Measurements from ENCODE around the gene HCN3.
A peak's percentile ranks its signal among the peaks of the same experiment; 100 is the strongest.

Gene HCN3

DNA sequence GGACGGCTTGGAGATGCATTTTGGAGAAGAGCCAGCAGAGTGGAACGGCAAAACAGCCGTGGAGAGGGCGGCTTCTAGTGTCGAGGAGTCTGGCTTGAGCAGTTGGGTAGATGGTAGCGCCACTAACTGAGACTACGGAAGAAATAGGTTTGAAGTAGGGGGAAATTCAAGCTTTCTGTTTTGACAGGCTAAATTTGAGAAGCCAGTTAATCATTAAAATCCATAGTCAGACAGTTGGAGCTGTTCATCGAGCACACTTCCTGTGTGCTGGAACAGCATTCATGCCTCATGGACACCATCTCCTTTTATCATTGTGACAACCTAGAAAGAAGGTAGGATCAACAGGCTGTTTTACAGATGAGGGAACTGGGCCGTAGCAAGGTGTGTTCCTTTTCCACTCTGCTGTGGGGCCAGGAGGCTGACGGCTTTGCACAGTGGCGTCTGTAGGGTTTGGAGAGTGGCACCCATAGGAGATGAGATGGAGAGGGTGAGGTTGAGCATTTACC is 27.3 kb downstream of the HCN3 start:
- TF ChIP-seq, protein P1, sequence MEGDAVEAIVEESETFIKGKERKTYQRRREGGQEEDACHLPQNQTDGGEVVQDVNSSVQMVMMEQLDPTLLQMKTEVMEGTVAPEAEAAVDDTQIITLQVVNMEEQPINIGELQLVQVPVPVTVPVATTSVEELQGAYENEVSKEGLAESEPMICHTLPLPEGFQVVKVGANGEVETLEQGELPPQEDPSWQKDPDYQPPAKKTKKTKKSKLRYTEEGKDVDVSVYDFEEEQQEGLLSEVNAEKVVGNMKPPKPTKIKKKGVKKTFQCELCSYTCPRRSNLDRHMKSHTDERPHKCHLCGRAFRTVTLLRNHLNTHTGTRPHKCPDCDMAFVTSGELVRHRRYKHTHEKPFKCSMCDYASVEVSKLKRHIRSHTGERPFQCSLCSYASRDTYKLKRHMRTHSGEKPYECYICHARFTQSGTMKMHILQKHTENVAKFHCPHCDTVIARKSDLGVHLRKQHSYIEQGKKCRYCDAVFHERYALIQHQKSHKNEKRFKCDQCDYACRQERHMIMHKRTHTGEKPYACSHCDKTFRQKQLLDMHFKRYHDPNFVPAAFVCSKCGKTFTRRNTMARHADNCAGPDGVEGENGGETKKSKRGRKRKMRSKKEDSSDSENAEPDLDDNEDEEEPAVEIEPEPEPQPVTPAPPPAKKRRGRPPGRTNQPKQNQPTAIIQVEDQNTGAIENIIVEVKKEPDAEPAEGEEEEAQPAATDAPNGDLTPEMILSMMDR (IDR thresholded peaks at IDR 0.05; ENCODE audit: low read depth, low read length, missing control alignments) = no peak

DNA sequence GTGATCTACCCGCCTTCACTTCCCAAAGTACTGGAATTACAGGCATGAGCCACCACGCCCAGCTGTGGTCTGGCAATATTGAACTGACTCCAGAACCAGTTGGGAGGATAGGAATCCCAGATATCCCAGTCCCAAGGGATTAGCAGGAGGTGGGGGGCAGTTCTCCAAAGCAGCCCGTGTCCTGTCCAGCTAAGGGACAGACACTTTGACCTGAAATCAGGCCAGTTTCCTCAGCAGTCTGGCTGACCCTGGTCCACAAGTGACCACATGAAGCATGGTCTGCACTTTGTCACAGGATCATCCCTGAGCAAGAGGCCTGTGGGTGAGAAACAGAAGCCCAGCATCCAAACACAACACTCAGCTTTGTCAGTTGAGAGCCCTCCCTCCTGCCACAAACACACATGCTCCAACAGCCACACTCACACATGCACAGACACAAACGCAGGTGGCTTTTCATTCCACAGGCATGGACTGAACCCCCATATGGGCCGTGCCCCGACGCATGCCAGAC is 28.7 kb downstream of the HCN3 start:
- DNase-seq (ENCODE audit: low read depth) = no peak
- no peak overlapping the region for H3K4me3 ChIP-seq (ENCODE audit: low read depth, low read length)
- TF ChIP-seq, protein P1 (IDR thresholded peaks at IDR 0.05; ENCODE audit: low read depth, low read length, missing control alignments) = no peak

More for the DNA sequence above, 27.3 kb downstream of the HCN3 start:
- DNase-seq (ENCODE audit: low read depth) = no peak
- no peak overlapping the region for H3K4me3 ChIP-seq (ENCODE audit: low read depth, low read length)

DNA sequence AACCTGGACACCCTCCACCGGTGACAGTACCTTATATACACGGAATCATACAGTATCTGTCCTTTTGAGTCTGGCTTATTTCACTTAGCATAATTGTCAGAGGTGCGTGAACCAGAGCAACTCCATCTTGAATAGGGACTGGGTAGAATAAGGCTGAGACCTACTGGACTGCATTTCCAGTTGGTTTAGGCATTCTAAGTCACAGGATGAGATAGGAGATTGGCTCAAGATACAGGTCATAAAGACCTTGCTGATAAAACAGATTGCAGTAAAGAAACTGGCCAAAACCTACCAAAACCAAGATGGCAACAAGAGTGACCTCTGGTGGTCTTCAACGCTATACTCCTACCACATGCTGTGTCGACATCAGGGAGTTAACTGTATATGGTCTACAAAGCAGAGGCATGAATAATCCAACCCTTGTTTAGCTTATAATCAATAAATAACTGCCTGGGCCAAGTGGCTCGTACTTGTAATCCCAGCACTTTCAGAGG is 30.0 kb downstream of the HCN3 start:
- TF ChIP-seq, protein P1 (IDR thresholded peaks at IDR 0.05; ENCODE audit: low read depth, low read length, missing control alignments) = peak; percentile 48
- no peak overlapping the region for H3K4me3 ChIP-seq (ENCODE audit: low read depth, low read length)
- DNase-seq (ENCODE audit: low read depth) = no peak

DNA sequence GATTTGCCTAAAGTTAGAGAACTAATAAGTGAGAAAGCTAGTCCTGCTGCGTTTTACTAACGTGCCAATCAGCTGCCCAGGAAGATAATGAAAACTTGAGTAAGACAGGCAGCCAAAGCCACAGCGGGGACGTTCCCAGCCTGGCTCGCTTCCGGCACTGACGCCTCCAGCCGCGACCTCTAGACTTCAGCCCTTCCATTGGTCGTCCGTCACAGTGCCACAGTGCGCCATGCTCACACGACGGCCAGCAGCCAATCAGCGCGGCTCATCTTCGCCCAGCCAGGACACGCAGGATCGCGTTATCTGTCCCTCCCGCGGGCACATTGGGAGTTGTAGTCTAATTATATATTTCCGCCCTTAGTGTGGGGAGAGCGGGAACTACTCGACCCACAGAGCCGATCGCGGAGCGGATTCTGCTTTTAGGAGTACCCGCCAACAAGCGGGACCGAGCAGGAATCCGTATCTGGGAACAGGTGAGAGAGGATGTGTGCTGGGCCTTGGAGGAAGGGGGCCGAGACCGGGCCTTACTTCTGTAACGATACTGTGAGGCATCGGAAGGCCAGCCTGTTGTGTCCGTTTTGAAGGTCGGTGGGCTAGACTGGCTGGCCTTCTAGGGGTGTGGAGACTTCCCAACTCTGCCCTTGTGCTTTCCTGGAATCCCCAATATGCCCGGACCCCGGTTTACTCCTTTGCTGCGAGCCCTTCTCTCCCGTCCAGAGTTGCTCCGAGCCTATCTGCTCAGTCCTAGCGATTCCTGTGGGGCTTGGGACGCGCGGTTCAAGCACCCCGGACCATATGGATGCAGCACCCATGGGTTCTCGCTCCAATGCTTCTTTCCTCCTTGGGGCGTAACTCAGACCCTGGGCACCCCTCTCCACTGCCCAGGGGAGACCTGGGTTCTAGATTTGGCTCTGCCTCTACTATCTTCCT is 31.5 kb downstream of the HCN3 start, which contains the start of gene FDPS:
Gene FDPS, plus strand, starts transcription at position 374 of the 930 bp plus-strand sequence. CDS start 924 bp downstream, outside the sequence.
- TF ChIP-seq, protein P1 (IDR thresholded peaks at IDR 0.05; ENCODE audit: low read depth, low read length, missing control alignments) = no peak
- H3K4me3 ChIP-seq (ENCODE audit: low read depth, low read length) = peak within 1 kb of the TSS; percentile 85
- peak; percentile 98 for DNase-seq (ENCODE audit: low read depth)

DNA sequence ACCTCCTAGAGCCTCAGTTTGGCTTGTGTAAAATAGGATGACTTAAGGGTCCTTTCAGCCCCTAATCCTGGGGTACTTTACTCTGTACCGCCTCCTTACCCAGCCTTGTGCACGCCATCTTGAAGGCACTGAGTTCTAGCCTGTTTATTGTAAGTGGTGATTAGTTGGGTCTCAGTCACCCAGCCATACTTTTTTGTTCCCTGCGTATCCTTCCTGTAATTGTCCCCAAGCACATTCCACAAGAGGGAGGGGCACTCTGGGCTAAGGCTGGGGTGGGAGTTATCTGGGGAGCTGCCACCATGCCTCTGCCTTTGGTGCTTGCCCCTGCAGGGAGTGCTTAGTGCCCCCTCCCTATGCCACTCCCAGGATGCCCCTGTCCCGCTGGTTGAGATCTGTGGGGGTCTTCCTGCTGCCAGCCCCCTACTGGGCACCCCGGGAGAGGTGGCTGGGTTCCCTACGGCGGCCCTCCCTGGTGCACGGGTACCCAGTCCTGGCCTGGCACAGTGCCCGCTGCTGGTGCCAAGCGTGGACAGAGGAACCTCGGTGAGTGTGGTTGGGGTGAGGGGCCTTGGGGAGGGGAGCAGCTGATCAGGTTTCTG is 32.3 kb downstream of the HCN3 start:
- no peak for DNase-seq (ENCODE audit: low read depth)

DNA sequence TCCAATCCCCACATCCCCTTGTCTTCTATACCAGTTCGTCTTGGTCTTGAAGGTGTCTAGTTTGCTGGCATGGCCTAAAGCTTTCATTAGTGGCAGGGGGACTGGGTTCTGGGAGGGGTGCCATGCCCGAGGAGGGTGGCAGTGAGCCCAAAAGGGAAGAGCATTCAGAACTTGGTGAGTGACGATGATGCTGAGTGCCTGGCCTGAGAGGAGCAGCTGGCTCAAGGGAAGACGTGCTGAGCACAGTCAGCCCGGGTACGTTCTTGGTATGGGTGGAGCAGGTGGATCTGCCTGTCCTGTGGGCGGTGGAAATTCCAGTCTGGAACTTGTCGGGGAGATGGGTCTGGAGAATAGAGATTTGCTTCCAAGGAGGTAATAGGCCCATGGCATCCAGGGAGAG is 36.0 kb downstream of the HCN3 start:
- no peak for DNase-seq (ENCODE audit: low read depth)
- TF ChIP-seq, protein P1 (IDR thresholded peaks at IDR 0.05; ENCODE audit: low read depth, low read length, missing control alignments) = no peak
- no peak overlapping the region for H3K4me3 ChIP-seq (ENCODE audit: low read depth, low read length)

More for the DNA sequence above, 32.3 kb downstream of the HCN3 start:
- H3K4me3 ChIP-seq (ENCODE audit: low read depth, low read length) = peak overlapping the region; percentile 85
- TF ChIP-seq, protein P1 (IDR thresholded peaks at IDR 0.05; ENCODE audit: low read depth, low read length, missing control alignments) = peak; percentile 8
